HAP-1 (cell line): ENCODE measurements around the gene TMEM14A.
"Not testable (repeated sequence)": the region's sequence is repeated elsewhere in the genome, so short reads cannot be mapped to it uniquely, and the experiment has no call there.

Experiments
- DNase-seq, 2 experiments: peaks; one replicate each; pipeline ENCODE4 v3.0.0-alpha.2; 2016 to 2020; ENCODE audit warnings: low spot score in 2 of 2
- H3K27me3 ChIP-seq: fragments of 250-450 bp; sonication (Bioruptor Pico); 2 replicates; pipeline ENCODE4 v1.5.1; 2020; ENCODE audit warnings: low read depth, mild to moderate bottlenecking, moderate library complexity
- H3K36me3 ChIP-seq: fragments of 250-450 bp; sonication (Bioruptor Pico); replicated peaks from 2 replicates; pipeline ENCODE4 v1.5.1; 2020; ENCODE audit warnings: mild to moderate bottlenecking
- H3K4me1 ChIP-seq: fragments of 250-450 bp; sonication (Bioruptor Pico); 2 replicates; pipeline ENCODE4 v1.5.1; 2020; ENCODE audit warnings: mild to moderate bottlenecking
- H3K4me3 ChIP-seq: fragments of 250-450 bp; sonication (Bioruptor Pico); 2 replicates; pipeline ENCODE4 v1.5.1; 2020; ENCODE audit warnings: mild to moderate bottlenecking, moderate library complexity
- H3K9me3 ChIP-seq: fragments of 250-450 bp; sonication (Bioruptor Pico); 2 replicates; pipeline ENCODE4 v1.5.1; 2020; ENCODE audit warnings: mild to moderate bottlenecking, moderate library complexity
- in situ Hi-C: fragments of 300-500 bp; cut with MboI; formaldehyde crosslinking; loops from 3 replicates; pipeline ENCODE4 v1.14.3; 2020; ENCODE audit warnings: low sequenced_read_pairs, inconsistent platforms, mixed read lengths

TMEM14A gene

DNA sequence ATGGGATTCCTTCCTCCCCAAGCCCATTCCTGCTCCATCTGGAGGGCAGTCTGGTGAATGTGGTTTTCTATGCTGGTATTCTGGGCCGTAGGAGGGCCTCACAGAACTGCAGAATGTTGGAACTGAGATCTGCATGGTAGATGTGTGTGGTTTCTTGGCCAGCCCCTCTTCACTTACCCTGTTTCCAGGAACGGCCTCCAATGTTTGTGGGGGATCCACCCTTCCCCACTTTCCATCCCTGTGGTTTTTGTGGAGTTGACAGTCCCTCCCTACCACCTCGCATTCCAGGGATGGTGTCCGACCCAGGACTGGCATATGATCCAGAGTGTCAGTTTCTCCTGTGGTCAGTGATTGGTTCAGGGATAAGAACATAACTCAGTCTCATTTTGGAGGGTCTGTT is 26.7 kb upstream of the TMEM14A start:
- H3K4me1 ChIP-seq, result peaks cover 10% of the 10 kb centered on the region
- DNase-seq, result no peak
- H3K36me3 ChIP-seq, result no peaks in the 10 kb centered on the region
- H3K27me3 ChIP-seq, result peaks cover 3% of the 10 kb centered on the region; the same call in 1 of the 2 replicates
- no peak overlapping the region for H3K4me3 ChIP-seq
- in situ Hi-C loops, result no loop called here
- H3K9me3 ChIP-seq, result no peaks in the 10 kb centered on the region

- in situ Hi-C loops, result no loop called here
- Histone ChIP-seq H3K4me3 (no peak overlapping the region), H3K4me1 (peaks cover 18% of the 10 kb centered on the region), H3K27me3 (no peaks in the 10 kb centered on the region), H3K9me3 (no peaks in the 10 kb centered on the region), H3K36me3 (no peaks in the 10 kb centered on the region)
- DNase-seq, result no peak
These were observed 24.9 kb upstream of the TMEM14A start for GRCh38 chr6:52645976-52646375.

DNA sequence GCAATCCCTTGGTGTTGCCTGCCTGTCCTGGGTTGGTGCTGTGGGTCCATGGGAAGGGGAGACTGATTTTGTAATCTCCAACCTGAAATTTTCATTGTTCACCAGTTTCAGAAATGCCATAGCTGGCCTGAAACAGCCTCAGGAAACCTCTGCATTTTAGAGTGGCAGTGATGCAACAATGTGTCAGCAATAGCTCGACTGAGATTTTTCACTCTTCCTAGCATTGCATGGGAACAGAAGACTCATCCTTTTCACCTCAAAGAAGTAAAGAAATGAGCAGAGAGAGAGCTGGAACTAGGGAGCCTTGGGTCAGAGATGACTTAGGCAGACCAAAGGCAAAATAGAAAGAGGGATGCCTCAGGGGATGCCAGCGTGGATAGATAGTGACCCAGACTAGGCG is 23.7 kb upstream of the TMEM14A start:
- no peaks in the 10 kb centered on the region for H3K36me3 ChIP-seq
- H3K4me3 ChIP-seq, result no peak overlapping the region
- no peak for DNase-seq
- no peaks in the 10 kb centered on the region for H3K27me3 ChIP-seq
- H3K4me1 ChIP-seq, result peaks cover 16% of the 10 kb centered on the region
- H3K9me3 ChIP-seq, result no peaks in the 10 kb centered on the region
- in situ Hi-C loops, result no loop called here

DNA sequence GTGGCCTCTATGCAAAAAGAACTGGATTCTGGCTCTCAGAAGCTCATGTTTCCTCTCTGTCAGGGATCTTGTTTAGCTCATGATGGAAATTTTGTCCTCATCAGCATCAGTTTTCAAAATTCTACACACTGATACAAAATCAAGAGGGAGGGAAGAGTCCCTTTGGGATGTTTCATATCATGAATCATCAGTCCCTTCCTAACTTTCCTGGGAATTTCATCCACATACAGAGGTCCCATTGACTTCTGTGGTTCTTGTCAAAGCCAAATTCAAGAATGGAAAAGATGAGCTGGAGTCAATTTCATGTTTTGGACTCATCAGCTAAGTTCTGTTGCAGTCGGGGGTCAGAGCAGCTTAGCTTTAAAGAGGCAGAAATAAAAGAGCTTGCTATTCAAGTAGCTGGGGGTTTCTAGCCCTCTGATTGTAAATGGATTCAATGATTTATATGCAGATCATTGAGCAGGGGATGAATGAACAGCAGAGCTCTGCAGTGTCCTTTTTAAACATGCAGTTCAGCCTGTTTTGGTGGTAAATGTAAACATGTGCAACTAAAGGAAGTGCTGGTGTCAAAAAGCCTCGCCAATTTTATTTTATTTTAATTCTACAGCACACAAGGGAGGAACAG is 21.3 kb upstream of the TMEM14A start:
- DNase-seq, result peak in 1 of 2 experiments; percentile 58
- Histone ChIP-seq H3K27me3 (no peaks in the 10 kb centered on the region), H3K36me3 (no peaks in the 10 kb centered on the region), H3K4me1 (peaks cover 16% of the 10 kb centered on the region), H3K4me3 (no peak overlapping the region), H3K9me3 (no peaks in the 10 kb centered on the region)
- in situ Hi-C loops, result loop anchor here (25.0 kb wide), 1 partner anchor 362 kb away; the partner anchor contains the start of gene MCM3

- Histone ChIP-seq H3K36me3 (no peaks in the 10 kb centered on the region), H3K9me3 (no peaks in the 10 kb centered on the region), H3K4me1 (peaks cover 16% of the 10 kb centered on the region), H3K4me3 (no peak overlapping the region), H3K27me3 (no peaks in the 10 kb centered on the region)
- DNase-seq, result no peak
- in situ Hi-C loops, result loop anchor here (25.0 kb wide), 1 partner anchor 364 kb away; the partner anchor contains the start of gene MCM3
These were observed 20.0 kb upstream of the TMEM14A start for GRCh38 chr6:52650941-52651340.

DNA sequence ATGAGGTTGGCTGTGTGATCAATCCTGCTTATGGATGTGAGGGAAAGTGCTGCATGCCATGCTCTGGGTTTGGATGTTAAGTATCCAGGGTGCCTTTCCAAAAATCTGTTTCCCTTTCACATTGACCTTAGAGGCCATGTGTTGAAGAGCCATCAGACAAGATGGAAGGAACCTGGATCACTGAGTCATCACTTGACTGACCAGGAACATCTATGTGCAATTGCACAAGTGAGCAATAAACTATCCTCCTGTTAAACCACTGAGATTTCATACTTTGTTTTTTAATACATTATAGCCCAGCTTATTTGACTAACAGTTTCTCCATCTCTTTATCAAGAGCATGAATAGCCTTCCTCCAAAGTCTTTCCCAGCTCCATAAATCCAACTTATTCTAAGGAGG is 17.8 kb upstream of the TMEM14A start:
- Histone ChIP-seq H3K4me3 (no peak overlapping the region), H3K4me1 (peaks cover 14% of the 10 kb centered on the region), H3K27me3 (no peaks in the 10 kb centered on the region), H3K9me3 (no peaks in the 10 kb centered on the region), H3K36me3 (no peaks in the 10 kb centered on the region)
- in situ Hi-C loops, result loop anchor here (25.0 kb wide), 1 partner anchor 366 kb away; the partner anchor contains the start of gene MCM3
- DNase-seq, result no peak

- no peak overlapping the region for H3K4me3 ChIP-seq
- in situ Hi-C loops, result loop anchor here (25.0 kb wide), 1 partner anchor 367 kb away; the partner anchor contains the start of gene MCM3
- peaks cover 8% of the 10 kb centered on the region for H3K4me1 ChIP-seq
- no peaks in the 10 kb centered on the region for H3K27me3 ChIP-seq
- H3K9me3 ChIP-seq, result no peaks in the 10 kb centered on the region
- H3K36me3 ChIP-seq, result no peaks in the 10 kb centered on the region
- no peak for DNase-seq
These were observed 16.9 kb upstream of the TMEM14A start for GRCh38 chr6:52654007-52654406.

DNA sequence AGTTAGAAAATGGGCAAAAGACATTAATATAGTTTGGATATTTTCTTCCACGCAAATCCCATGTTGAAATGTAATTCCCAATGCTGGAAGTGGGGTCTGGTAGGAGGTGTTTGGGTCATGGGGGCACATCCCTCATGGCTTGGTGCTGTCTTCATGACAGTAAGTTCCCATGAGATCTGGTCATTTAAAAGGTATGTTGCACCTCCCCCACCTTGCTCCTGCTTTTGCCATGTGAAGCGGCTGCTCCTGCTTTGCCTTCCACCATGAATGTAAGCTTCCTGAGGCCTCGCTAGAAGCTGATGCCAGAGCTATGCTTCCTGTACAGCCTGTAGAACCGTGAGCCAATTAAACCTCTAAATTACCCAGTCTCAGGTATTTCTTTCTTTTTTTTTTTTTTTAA is 16.3 kb upstream of the TMEM14A start:
- DNase-seq, result no peak
- H3K9me3 ChIP-seq, result no peaks in the 10 kb centered on the region
- no peak overlapping the region for H3K4me3 ChIP-seq
- in situ Hi-C loops, result loop anchor here (25.0 kb wide), 1 partner anchor 367 kb away; the partner anchor contains the start of gene MCM3
- H3K4me1 ChIP-seq, result peaks cover 5% of the 10 kb centered on the region
- H3K36me3 ChIP-seq, result no peaks in the 10 kb centered on the region
- no peaks in the 10 kb centered on the region for H3K27me3 ChIP-seq

DNA sequence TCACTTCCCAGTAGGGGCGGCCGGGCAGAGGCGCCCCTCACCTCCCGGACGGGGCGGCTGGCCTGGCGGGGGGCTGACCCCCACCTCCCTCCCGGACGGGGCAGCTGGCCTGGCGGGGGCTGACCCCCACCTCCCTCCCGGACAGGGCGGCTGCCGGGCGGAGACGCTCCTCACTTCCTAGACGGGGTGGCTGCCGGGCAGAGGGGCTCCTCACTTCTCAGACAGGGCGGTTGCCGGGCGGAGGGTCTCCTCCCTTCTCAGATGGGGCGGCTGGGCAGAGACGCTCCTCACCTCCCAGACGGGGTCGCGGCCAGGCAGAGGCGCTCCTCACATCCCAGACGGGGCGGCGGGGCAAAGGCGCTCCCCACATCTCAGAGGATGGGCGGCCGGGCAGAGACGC is 15.0 kb upstream of the TMEM14A start:
- H3K27me3 ChIP-seq, H3K36me3 ChIP-seq, H3K4me3 ChIP-seq, H3K4me1 ChIP-seq, H3K9me3 ChIP-seq, DNase-seq: not testable (repeated sequence)
- in situ Hi-C loops, result loop anchor here (25.0 kb wide), 1 partner anchor 369 kb away; the partner anchor contains the start of gene MCM3

DNA sequence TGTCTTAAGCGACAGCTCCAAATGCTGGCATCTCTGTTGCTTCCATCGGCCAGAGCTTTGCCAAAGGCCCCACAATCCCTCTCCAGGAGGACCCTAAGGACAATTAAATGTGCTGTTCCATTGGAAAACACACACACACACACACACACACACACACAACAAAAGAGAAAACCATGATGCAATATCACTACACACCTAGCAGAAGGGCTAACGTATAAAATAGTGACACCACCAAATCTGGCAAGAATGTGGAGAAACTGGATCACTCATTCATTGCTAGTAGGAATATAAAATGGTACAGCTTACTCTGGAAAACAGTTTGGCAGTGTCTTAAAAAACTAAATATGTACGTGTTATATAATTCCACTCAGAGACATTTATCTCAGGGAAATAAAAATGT is 13.0 kb upstream of the TMEM14A start:
- Histone ChIP-seq H3K4me3 (no peak overlapping the region), H3K27me3 (no peaks in the 10 kb centered on the region), H3K4me1 (no peaks in the 10 kb centered on the region), H3K9me3 (no peaks in the 10 kb centered on the region), H3K36me3 (no peaks in the 10 kb centered on the region)
- in situ Hi-C loops, result loop anchor here (25.0 kb wide), 1 partner anchor 371 kb away; the partner anchor contains the start of gene MCM3
- DNase-seq, result no peak

DNA sequence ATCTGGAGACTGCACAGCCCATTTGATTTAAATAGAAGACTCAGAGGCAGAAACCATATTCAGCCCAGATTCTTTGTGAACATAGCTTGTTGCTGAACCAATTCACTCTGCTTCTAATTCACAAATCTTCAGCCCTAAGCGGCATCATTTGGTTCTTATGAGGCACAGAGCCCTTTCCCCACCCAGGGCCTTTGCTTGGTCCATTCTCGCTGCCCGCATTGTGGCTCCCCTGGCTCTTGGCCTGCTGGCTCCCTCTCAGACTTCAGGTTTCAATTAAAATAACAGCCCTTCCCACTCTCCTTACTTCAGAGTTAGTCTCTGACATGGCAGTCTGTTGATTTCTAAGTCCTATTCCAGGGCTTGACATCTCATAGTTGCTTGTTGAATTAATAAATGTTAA is 9.4 kb upstream of the TMEM14A start:
- Histone ChIP-seq H3K4me1 (peaks cover 10% of the 10 kb centered on the region), H3K27me3 (no peaks in the 10 kb centered on the region), H3K4me3 (no peak overlapping the region), H3K9me3 (no peaks in the 10 kb centered on the region), H3K36me3 (no peaks in the 10 kb centered on the region)
- DNase-seq, result no peak
- in situ Hi-C loops, result loop anchor here (5.0 to 25.0 kb wide), 2 partner anchors 244 to 374 kb away; partner anchors contain the start of gene MCM3

GRCh38 chr6:52662031-52662430 is 8.9 kb upstream of the TMEM14A start:
- Histone ChIP-seq H3K36me3 (no peaks in the 10 kb centered on the region), H3K4me3 (no peak overlapping the region), H3K4me1 (peaks cover 10% of the 10 kb centered on the region), H3K9me3 (no peaks in the 10 kb centered on the region), H3K27me3 (no peaks in the 10 kb centered on the region)
- no peak for DNase-seq
- in situ Hi-C loops, result loop anchor here (5.0 to 25.0 kb wide), 2 partner anchors 245 to 375 kb away; partner anchors contain the start of gene MCM3

GRCh38 chr6:52663120-52663935 is 7.6 kb upstream of the TMEM14A start:
- DNase-seq, result peak; percentile 59 to 71
- Histone ChIP-seq H3K9me3 (no peaks in the 10 kb centered on the region), H3K4me1 (peaks cover 10% of the 10 kb centered on the region), H3K36me3 (no peaks in the 10 kb centered on the region), H3K4me3 (peak overlapping the region; percentile 52), H3K27me3 (no peaks in the 10 kb centered on the region)
- in situ Hi-C loops, result loop anchor here (5.0 to 25.0 kb wide), 2 partner anchors 246 to 376 kb away; partner anchors contain the start of gene MCM3

GRCh38 chr6:52663936-52664185 is 7.1 kb upstream of the TMEM14A start:
- Histone ChIP-seq H3K36me3 (no peaks in the 10 kb centered on the region), H3K9me3 (no peaks in the 10 kb centered on the region), H3K4me1 (peaks cover 10% of the 10 kb centered on the region), H3K4me3 (peak overlapping the region; percentile 52), H3K27me3 (no peaks in the 10 kb centered on the region)
- in situ Hi-C loops, result loop anchor here (5.0 to 25.0 kb wide), 2 partner anchors 247 to 377 kb away; partner anchors contain the start of gene MCM3
- no peak for DNase-seq
